ENCODE measurements around the gene CBLN3.
"Not testable (repeated sequence)": the region's sequence is repeated elsewhere in the genome, so short reads cannot be mapped to it uniquely, and the experiment has no call there.

The CBLN3 gene

DNA sequence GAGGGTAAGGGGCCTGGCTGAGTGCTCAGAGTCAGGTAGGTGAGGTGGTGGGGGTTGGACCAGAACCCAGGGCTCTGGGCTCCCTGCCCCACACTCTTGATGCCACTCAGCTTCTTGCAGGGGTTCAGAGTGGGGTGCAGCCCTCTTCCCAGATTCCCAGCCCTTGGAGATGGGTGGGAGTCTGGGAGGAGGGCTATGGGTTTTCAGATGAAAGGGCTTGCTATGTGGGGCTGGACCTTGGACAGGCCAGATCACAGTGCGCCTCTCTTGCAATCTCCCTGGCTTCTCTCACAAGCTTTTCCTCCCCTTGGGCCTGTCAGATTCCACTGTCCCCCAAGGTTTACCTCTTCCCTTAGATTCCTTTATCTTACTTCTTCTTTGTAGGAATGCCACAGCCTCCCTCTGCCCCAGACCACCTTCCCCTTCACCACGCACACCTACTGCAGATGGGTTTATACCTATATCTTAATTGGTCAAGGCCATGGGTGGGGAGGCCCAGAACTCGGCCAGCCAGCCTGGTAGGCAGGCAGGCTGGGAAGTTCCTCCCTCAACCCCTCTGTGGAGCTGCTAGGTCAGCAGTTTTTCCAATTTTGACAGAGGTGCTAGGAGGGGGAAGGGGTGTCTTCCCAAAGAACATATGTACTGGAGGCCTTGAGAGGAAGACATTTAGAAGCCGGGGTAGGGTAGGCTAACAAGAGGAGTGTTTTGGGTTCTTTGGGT lies 29.3 kb downstream of the CBLN3 start:
- no peak for DNase-seq

DNA sequence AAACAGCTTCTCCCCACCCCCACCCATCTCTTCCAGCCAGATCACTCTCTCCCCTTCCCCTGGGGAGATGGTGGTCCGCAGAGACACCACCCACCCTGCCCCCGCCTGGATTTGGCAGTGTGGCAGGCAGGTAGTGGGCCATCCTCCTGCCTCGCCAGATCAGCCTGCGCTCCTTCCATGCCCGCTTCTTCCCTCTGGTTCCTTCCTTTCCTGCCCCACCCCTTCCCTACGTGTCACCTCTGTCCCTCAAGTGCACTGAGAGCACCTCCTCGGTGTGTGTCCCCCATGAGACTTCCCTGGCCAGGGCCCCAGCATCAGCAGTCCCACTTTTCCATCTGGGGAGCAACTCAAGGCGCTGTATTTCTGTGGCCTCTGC lies 30.0 kb downstream of the CBLN3 start:
- DNase-seq = no peak

DNA sequence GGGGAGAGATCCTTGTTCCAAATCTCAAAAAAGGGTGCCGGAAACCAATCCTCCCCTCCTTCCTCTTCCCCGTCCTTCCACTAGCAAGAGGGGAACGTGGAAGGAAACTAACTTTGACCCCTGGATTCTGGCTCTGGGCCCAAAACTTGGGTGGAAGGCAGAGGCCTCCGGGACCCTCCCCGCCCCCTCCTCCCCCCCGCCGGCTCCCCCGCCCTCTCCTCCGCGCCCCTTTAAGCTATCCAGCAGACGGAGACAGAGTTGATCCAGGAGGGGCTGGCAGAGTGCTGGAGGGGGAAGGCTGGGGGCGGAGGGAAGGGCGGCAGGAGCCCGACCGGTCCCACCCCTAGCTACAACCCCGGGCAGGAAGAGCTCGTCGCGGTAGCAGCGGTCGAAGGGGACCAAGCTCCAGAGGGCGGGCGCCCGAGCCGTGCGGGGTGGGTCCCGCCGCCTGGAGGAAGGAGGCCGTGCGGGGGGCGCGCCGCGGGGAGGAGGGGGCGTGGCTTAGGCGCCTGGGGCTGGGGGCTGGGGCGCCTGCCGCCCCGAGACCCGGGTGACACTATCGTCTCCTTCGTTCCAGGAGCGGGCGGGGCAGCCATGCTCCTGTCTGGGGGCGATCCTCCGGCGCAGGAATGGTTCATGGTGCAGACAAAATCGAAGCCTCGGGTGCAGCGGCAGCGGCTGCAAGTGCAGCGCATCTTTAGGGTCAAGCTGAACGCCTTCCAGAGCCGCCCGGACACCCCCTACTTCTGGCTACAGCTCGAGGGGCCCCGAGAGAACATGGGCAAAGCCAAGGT lies 30.6 kb downstream of the CBLN3 start, which contains the start of gene NYNRIN:
NYNRIN (plus strand) TSS at position 351 of the 794 bp plus-strand sequence; CDS start at position 595, 244 bp downstream.
- no peak for DNase-seq

DNA sequence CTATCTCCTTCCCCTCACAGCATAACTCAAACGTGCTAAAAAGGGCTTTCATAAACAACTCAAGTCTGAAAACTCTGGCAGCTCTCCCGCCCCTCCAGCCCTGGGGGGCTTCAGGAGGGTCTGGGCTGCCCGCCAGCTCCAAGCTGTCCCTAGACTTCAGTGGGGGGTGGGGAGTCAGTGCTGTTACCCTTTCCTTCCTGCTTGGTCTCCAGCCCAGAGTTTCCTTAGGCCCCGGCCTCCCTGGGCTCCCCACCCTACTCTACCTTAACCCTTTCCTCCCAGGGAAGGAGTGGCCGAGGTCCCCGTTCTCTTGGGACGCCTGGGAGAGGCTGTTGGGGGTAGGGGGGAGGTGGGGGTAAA lies 31.2 kb downstream of the CBLN3 start:
- DNase-seq = peak; percentile 53

DNA sequence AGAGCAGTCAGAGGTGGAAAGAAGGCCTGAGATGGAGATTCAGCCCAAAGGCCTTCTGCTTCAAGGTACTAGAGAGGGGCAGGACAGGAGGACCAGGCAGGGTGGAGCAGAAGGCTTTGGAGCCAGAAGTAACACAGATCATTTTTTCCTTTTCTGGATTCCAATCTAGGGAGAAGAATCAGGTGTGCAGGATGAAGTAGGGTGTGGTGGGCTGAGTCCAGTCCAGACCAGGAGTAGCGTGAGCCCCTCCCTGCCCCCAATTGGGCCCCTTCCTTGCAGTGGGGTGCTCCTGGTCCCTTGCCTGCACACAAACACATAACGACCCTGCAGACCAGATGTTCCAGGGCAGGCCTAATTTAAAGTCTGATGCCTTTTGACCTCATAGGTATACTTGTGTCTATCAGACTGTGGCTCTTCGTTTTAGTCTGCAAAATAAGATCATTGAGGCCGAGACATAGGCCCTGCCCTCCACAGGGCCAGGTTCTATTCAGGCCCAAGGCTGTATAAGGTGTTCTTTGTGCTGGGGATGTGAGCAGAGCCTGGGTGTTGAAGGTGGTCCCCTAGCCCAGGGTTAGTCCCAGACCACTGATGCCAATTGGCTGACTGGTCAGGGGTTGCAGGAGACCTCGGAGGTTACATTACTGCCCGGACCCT lies 31.7 kb downstream of the CBLN3 start:
- no peak for DNase-seq

DNA sequence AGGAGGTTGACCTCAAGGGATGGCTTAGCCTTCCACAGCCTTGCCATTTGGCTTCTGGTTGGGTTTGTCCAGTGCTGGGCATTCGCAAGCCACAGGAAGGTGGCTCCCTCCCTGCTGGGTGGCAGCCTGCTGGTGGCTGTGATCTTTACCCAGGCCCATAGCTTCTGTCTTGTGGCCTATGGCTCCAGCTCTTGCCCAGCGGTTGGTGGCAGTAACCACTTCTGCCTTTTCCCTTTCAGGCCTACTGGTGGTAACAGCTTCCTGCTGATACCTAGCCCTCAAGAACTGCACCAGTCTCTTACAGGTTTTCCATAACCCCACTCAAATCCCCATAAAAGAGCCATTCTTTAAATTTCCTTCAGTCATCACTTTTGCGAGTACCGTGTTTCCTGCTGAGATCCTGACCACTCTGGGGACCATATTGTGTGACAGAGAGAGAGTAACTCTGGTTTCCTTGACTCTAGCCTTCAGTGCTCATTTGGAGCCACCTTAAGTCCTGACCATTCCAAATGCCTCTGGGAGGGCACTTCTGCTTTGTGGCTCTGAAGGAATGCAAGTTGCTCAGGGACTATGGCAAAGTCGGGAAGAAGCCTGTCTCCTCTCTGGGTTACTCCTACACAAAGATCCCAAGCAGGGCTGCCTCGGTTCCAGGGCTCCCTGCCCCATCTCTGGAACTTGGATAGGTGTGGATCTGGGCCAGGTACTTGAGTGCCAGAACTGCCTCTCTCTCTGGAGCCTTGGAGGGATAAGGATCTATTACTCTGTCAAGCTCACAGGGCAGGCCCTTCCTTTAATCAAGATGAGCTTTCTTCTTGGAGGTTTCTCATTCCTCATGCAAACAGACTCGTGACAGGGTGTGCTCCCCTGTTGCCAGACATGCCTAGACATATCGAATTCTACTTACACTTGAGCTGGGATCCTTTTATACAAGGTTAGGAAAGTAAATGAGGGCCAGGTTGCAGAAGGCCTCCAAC lies 33.6 kb downstream of the CBLN3 start:
- DNase-seq = no peak

DNA sequence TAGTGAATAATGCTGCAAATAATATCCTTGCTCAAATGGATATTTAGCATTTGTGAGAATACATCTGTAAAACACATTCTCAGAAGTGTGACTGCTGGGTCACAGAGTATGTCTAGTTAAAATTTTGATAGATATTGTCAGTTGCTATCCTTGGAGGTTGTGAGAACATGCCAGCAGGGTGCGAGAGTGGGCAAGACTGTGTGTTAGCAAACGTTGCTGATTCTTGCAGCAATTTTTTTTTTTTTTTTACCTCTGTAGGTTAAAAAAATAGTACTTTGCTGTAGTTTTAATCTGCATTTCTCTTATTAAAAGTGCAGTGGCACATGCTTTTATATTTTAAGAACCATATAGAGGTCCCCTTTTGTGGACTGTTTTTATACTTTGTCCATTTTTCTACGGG lies 35.2 kb downstream of the CBLN3 start:
- no peak for DNase-seq

DNA sequence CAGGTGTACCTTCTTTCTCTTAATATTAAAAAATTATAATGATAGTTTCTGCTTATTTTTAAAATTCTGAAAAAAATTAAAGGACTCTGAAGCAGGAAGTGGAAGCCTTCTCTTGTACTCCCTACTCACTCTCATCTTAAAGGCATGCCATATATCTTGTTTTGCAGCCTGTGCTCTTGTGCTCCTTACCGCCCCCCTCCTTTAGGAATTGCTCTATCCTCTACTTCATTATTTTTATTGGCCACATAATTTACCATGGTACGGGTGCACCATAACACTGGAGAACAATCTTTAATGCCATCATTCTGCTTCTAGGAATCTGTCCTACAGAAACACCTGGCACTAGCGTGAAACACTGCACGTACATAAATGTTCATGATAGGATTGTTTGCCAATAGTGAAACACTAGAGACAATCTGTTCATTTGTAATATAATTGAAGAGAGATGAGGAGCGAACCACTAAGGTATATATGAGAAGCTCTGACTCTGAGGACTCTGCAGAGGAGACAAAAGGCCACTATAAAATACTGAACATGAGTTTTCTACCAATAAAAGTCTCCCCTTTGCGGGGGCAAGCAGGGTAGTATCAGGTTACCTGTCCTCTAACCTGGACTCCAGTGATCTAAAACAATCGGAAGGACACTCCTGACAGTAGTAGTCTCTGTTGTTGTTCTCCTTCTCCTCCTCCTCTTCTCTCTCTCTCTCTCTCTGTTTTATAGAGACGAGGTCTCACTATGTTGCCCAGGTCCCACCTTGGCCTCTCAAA lies 37.0 kb downstream of the CBLN3 start:
- no peak for DNase-seq

DNA sequence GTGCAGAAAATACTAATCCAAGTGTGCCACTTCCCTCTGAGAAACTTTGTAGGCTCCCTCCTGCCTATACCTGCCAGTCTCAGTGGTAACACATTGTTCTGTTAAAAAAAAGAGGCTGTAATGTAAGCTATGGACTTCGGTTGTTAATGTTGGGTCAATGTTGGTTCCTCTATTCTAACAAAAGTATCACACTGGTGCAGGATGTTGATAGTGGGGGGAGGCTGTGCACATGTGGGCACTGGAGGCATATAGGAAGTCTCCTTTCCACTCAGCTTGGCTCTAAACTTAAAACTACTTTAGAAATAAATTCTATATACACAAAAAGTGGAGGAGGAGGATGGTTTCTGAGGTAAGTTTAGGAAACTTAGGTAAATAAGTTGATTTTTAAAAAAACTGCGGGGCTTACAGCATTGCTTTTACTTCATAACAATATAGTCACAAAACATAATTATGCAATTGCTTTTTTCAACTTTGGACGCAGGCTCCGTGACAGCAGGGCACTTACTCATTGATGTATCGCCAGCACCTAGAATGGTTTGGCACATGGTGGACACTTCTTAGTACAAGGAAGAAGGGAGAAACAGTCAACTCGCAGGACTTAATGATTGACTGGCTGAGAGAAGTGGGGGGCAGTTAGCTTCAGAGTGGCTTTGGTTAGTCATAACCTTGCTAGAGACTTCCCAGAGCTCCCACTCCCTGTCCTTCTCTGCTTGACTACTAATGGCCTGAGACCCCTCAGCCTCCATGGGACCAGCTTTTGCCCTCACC lies 38.6 kb downstream of the CBLN3 start:
- no peak for DNase-seq

DNA sequence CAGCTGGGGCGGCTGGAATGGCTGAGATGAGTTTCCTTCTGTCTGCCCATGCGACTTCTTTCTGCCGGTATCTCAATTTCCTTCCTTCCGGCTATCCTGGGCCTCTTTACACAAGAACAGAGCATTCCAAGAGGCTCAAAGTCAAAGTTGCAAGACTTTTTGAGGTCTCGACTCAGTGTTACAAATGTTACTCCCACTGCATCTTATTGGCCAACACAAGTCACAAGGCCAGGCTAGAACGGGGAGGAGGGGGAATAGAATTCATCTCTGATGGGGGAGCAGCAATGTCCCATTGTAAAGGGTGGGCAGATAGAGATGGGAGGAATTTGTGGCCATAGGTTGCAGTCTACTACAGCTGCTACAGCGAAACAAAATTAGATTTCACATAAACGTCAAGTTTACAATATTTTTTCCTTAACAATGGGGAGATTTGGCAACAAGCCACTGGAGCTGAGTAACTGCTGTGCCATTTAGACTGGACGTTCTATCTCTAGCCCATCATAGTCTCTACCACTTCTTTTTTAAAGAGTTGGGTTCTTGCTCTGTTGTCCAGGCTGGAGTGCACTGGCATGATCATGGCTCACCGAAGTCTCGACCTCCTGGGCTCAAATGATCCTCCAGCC lies 40.1 kb downstream of the CBLN3 start:
- DNase-seq = no peak

DNA sequence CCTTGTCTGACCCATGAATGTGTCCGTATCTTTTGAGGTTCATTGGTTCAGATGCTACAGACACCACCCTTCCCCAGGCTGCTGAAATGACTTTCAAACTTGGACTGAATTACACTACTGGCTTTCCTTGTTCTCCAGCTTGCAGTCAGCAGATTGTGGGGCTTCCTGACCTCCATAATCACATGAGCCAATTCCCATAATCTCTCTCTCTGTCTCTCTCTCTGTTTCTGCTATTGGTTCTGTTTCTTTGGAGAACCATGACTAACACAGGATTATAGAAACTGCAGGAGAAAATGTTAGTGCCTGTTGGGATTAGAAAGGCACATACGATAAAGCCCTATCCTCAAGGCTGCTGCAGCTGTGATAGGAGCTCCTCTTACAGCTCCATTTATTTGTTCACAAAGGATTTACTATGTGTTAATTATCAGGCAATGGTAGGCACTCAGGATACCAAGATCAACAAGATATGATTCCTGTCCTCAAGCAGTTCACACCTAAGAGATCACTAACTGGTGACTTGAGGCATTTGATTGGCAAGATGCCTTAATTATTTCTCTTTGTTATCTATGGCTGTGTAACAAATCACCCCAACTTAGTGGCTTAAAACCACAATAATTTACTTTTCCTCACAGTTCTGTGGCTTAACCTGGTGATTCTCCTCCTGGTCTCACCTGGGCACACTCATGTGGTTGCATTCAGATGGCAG lies 40.8 kb downstream of the CBLN3 start:
- DNase-seq = no peak

DNA sequence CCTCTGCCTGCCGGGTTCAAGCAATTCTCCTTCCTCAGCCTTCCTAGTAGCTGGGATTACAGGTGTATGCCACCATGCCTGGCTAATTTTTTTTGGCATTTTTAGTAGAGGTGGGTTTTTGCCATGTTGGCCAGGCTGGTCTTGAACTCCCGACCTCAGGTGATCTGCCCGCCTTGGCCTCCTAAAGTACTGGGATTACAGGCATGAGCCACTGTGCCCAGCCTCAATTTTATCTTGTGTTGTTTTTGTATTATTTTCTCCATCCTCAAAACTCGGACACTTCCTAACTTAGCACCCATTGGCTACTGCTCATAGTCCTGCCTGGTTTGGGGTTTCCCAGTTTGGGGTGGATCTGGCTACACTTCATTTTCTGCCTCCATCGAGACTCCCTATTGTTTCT lies 41.9 kb downstream of the CBLN3 start:
- not testable (repeated sequence) for DNase-seq

DNA sequence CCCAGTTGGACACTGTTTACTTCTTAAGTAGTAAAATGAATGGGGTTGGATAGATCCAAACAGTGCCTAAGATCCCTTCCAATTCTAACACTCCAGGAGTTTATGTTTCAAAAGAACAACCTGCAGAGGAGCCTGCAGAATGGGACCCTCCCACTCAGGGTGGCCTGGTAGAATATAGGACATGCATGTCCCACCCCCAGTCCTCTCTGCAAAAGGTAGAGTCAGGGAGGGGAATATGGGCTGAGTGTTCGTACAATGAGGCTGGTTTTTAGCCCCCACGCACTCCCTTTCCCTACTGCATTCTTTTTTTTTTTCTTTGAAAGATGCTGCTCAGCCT lies 42.5 kb downstream of the CBLN3 start:
- no peak for DNase-seq

DNA sequence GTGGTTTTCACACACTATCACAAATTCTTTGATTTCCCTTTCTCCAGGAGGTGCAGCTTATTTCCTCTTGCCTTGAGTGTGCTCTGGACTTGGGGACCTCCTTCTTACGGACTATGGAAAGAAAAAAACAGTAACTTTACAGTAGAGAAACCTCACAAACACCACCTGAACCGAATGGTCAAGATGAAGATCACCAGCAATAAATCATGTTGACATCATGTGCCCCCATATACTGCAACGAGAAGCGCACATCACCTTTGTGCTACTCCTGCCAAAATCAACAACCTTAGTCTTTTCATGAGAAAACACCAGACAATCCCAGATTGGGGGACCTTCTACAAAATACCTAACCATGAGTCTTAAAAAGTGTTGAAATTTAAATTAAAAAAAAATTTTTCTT lies 43.9 kb downstream of the CBLN3 start:
- no peak for DNase-seq

DNA sequence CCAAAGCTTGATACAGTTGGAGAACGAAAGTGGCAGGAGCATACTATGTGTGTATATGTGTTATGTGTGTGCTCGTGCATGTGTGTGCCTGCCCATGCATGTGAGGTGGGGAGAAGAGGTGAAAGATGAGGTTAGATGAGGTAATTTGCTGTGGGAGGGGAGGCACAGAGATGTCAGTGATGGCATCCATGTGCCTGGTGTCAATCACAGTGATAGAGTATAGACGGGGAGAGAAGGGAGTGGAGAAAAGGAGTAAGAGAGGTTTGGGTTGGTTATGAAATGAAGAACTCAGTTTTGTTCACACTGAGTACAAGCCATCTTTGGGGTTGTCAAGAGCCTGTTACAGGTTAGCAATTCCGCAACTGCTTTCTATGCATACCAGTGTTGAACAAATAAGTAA lies 45.3 kb downstream of the CBLN3 start:
- DNase-seq = no peak

DNA sequence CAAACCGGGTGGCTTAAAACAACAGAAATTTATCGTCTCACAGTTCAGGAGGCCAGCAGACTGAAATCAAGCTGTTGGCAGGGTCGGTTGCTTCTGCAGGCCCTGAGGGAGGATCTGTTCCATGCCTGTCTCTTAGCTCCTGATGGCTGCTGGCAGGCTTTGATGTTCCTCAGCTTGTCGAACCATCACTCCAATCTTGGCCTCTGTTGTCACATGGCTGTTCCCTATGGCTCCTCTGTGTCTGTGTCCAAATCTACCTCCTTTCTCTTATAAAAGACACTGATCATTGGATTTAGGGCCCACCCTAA lies 47.5 kb downstream of the CBLN3 start:
- no peak for DNase-seq

DNA sequence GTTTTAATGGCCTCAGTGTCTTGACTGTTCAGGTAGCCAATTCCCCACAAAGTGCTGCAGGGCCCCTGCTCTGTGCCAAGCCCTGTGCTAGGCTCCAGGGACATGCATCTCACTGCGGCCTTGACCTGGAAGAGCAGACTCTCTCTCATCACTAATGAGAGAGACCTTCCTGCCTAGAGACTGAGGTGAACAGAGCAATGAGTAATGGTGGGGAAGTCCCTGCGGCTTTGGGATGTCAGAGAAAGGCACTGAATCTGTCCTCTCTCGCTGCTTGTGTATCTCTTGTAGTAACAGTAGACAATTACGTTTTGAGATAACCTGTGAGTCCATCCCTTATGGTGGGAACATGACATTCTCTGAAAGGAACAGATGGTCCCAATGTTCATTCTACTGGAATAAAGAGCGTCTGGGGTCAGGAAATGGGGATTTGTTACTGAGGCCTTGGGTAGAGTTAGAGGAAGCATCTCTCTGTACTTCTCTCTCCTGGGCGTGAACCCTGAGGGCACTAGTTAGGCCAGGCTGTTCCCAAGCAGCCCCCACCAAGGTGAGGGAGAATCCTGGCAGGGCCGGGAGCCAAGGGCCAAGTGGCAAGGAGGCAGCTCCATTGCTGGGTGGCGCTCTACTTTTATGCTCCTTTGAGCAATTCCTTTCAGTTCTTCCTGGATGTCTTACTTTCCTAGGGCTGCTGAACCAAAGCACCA lies 48.0 kb downstream of the CBLN3 start:
- no peak for DNase-seq

DNA sequence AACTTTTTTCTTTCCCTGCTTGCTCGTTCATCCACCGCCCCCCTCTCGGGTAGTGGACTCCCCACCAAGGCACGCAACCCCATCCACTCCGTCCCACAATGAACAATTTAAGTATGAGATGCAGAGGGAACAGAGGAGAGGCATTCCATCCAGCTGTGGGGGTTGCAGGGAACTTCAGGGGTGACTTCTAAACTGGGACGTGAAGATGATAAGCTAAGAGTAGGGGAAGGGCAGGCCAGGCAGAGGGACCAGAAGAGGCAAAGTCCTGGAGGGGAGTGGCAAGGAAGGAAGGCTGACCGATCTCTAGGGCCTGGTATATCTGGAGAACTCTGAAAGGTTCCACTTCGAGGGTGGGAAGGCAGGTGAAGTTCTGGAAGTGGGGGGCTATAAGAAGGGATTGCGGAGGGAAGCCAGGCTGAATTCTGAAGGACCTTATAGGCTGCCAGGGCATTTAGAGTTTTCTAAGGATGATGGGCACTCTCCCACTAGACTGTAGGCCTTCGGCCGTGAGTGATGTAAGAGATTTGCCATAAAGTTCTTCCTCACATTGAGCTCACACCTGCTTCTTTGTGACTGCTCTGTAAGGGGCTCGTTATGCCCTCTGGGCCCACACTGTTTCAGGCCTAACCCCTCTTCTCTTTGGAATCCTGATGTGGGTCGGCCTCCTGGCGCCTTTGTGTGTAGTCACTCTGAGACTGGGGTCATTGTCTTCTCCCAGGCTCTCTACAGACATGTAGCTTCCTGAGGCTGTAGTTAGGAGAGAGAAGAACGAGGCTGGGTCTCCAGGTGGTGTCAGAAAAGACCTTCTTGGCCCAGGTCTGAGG lies 49.3 kb downstream of the CBLN3 start:
- DNase-seq = no peak

Measured in NCI-H446 treated with DMSO at 0.1 percent for 48 hours (cell line).